ENCODE results near the gene U2AF1L4.
A peak's percentile ranks its signal among the peaks of the same experiment; 100 is the strongest.

U2AF1L4 gene

DNA sequence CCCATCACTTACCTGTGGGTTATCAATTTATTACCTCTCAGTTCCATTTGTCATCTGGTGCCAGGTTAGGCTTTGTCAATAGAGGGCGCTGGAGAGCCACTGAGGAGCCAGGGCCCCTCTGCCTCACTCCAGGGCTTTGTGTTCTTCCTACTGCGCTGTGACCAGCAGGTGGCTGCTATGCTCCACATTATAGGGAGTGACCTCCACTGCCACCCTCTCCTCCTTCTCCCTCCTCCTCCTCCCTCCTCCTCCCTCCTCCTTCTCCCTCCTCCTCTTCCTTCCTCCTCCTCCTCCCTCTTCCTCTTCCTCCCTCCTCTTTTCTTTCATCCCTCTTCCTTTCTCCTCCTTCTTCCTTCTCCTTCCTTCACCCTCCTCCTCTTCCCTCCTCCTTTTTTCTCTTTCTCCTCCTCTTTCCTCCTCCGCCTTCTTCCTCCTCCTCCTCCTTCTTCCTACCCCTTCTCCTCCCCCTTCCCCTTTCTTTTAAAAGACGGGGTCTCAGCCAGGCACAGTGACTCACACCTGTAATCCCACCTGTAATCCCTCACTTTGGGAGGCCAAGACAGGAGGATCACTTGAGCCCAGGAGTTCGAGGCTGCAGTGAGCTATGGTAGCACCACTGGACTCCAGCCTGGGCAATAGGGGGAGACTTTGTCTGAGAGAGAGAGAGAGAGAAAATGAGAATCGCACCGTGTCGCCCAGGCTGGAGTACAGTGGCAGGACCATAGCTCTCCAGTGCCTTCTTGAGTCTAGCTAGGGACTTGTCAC, 51.2 kb downstream of the U2AF1L4 start:
- TF ChIP-seq, protein P1, sequence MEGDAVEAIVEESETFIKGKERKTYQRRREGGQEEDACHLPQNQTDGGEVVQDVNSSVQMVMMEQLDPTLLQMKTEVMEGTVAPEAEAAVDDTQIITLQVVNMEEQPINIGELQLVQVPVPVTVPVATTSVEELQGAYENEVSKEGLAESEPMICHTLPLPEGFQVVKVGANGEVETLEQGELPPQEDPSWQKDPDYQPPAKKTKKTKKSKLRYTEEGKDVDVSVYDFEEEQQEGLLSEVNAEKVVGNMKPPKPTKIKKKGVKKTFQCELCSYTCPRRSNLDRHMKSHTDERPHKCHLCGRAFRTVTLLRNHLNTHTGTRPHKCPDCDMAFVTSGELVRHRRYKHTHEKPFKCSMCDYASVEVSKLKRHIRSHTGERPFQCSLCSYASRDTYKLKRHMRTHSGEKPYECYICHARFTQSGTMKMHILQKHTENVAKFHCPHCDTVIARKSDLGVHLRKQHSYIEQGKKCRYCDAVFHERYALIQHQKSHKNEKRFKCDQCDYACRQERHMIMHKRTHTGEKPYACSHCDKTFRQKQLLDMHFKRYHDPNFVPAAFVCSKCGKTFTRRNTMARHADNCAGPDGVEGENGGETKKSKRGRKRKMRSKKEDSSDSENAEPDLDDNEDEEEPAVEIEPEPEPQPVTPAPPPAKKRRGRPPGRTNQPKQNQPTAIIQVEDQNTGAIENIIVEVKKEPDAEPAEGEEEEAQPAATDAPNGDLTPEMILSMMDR (IDR thresholded peaks at IDR 0.05; ENCODE audit: low read depth, low read length) = peak; percentile 100
- H3K27me3 ChIP-seq = peaks cover 4% of the 10 kb centered on the region; the same call in 1 of the 2 replicates
- DNase-seq = peak; percentile 90
- no peaks in the 10 kb centered on the region for H3K9me3 ChIP-seq
- no peaks in the 10 kb centered on the region for H3K4me1 ChIP-seq
- H3K4me3 ChIP-seq (ENCODE audit: low read depth, low read length) = no peak overlapping the region
- H3K36me3 ChIP-seq = no peaks in the 10 kb centered on the region

DNA sequence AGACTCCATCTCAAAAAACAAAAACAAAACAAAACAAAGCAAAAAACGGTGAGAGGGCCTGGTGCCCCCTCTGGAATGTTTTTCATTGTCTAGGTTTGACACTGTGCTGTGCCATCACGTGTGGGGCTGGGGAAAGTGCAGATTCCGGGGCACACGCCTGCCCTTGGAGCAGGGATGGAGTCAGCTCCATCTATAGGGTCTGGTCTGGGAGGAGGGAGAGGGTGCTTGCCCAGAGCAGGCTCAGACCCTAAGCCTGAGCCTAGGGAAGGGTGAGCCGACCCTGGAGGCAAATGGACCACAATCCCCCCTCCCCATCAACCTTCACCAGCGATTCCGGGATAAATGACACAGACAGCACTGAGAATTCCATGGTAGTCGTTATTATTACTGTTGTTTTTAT, 51.8 kb downstream of the U2AF1L4 start:
- no peaks in the 10 kb centered on the region for H3K9me3 ChIP-seq
- DNase-seq = no peak
- TF ChIP-seq, protein P1 (IDR thresholded peaks at IDR 0.05; ENCODE audit: low read depth, low read length) = no peak
- H3K4me3 ChIP-seq (ENCODE audit: low read depth, low read length) = no peak overlapping the region
- H3K4me1 ChIP-seq = no peaks in the 10 kb centered on the region
- no peaks in the 10 kb centered on the region for H3K36me3 ChIP-seq
- peaks cover 4% of the 10 kb centered on the region; the same call in 1 of the 2 replicates for H3K27me3 ChIP-seq
